Right cardiac atrium (tissue), 5 donors: ENCODE data around the gene TBL1X. TPM values are rescaled to one million over a fixed set of nuclear protein-coding genes. Genes with fewer than 3 reads are reported as not detected.

ENCODE experiments used
- ATAC-seq, 2 donors: fragments of 200-7000 bp; cut with Tn5 transposase; one replicate each; pipeline versions ENCODE4 v1.8.0 to v1.9.1; 2020; ENCODE audit warnings: moderate library complexity in 2 of 2, mild to moderate bottlenecking in 1 of 2
- DNase-seq, 3 donors: peaks; one replicate each; pipeline ENCODE4 v3.0.0-alpha.2; 2020
- H3K27ac ChIP-seq: one replicate; pipeline ENCODE4 v1.5.1; 2013; ENCODE audit warnings: mild to moderate bottlenecking, low read length, control low read depth, moderate library complexity
- H3K27me3 ChIP-seq: one replicate; pipeline ENCODE4 v1.6.1; 2013; ENCODE audit not compliant: control insufficient read depth, insufficient read depth
- H3K4me1 ChIP-seq: one replicate; pipeline ENCODE4 v1.6.1; 2013; ENCODE audit warnings: low read length; ENCODE audit not compliant: control insufficient read depth, insufficient read depth
- H3K4me3 ChIP-seq: one replicate; pipeline ENCODE4 v1.5.1; 2013; ENCODE audit warnings: low read length, control low read depth
- H3K9me3 ChIP-seq: one replicate; pipeline ENCODE4 v1.6.1; 2013; ENCODE audit warnings: low read length; ENCODE audit not compliant: control insufficient read depth
- WGBS: extraction: QIAGEN DNeasy Blood & Tissue Kit; methylation state at CpG from one replicate; pipeline ENCODE4 v1.1.7; 2013; 5-methylcytosine and 5-hydroxymethylcytosine counted together
- intact Hi-C, 4 donors: fragments of 100-400 bp; cut with DNase I; formaldehyde crosslinking; loops; one replicate each; pipeline versions ENCODE4 v1.11.0 to v1.14.0; 2022 to 2023
- long read RNA-seq, 4 donors: library from polyadenylated mRNA; unstranded; transcript quantifications; one replicate each; pipeline ENCODE4 v2.0.0, GENCODE V29; 2020 to 2021
- polyA plus RNA-seq: library from polyadenylated mRNA; stranded (reverse); fragments of 200-250 nt; gene quantifications from one replicate; pipeline ENCODE4 v1.2.3, GENCODE V29; 2013
- total RNA-seq, 4 donors: library from RNA; stranded (reverse); fragmentation: NEBNext Ultra II Directional; extraction: Animal tissue kit (Norgen Biotek cat#: 25700); gene quantifications; one replicate each; pipeline ENCODE4 v1.2.1, GENCODE V29; 2021
- donor health status: healthy with polysubstance abuse.
- donor health status: DM: no; HTN: yes; CAD: no.
- donor health status: DM: no; HTN: no; CAD: no.
- donor health status: DM: no; HTN: yes; CAD: no; lungs with severe emphysema.
- donor health status: DM: yes; HTN: yes; CAD: no.

Gene TBL1X
- total RNA-seq (10 to 100 TPM; 13.4 to 16.3 (median 14.4) TPM), polyA plus RNA-seq (5.1 TPM)
- long read RNA-seq, donor 1, full-length matches to known transcripts = 12 of 38 reads
- long read RNA-seq, donor 1, partial matches to known transcripts = 5 of 38 reads
- long read RNA-seq, donor 1, other reads (novel, unspliced or antisense) = 21 of 38 reads
- long read RNA-seq, donor 2, full-length matches to known transcripts = 4 of 12 reads
- long read RNA-seq, donor 2, partial matches to known transcripts = 2 of 12 reads
- long read RNA-seq, donor 2, other reads (novel, unspliced or antisense) = 6 of 12 reads
- long read RNA-seq, donor 3, full-length matches to known transcripts = 2 of 39 reads
- long read RNA-seq, donor 3, partial matches to known transcripts = 14 of 39 reads
- long read RNA-seq, donor 3, other reads (novel, unspliced or antisense) = 23 of 39 reads
- long read RNA-seq, donor 4, full-length matches to known transcripts = 4 of 13 reads
- long read RNA-seq, donor 4, partial matches to known transcripts = 3 of 13 reads
- long read RNA-seq, donor 4, other reads (novel, unspliced or antisense) = 6 of 13 reads

- intact Hi-C loops = loop anchor here (5.0 to 10.0 kb wide), 3 partner anchors 120 to 230 kb away; no protein-coding TSS in a partner anchor
- peak within 1 kb of the TSS; percentile 98 for H3K4me3 ChIP-seq
- DNase-seq (peak; percentile 74 to 90 (median 88)), ATAC-seq (peak; percentile 74 to 83)
- no peaks in the 10 kb centered on the region for H3K27me3 ChIP-seq
- H3K4me1 ChIP-seq = peaks cover 5% of the 10 kb centered on the region
- H3K9me3 ChIP-seq = no peaks in the 10 kb centered on the region
- H3K27ac ChIP-seq = peak within 1 kb of the TSS; percentile 87
- WGBS = 3% methylated on average over 66 of the region's 99 CpGs
Measured at GRCh38 chrX:9464435-9465371, at the start of gene TBL1X. Gene TBL1X (plus strand): TSS chrX:9465058. CDS start chrX:9653587, 188,529 bp downstream.

GRCh38 chrX:9416562-9417348 is 48.1 kb upstream of the TBL1X start:
- Histone ChIP-seq H3K27ac (no peak overlapping the region), H3K4me3 (no peak overlapping the region), H3K4me1 (peaks cover 2% of the 10 kb centered on the region), H3K9me3 (no peaks in the 10 kb centered on the region), H3K27me3 (no peaks in the 10 kb centered on the region)
- intact Hi-C loops = no loop called here
- WGBS = 29% methylated on average over 6 of the region's 6 CpGs
- ATAC-seq = peak in 1 of 2 donors; percentile 28
- DNase-seq = peak; percentile 43 to 64 (median 46)

- intact Hi-C loops = no loop called here
- 78% methylated on average over 6 of the region's 6 CpGs for WGBS
- Histone ChIP-seq H3K4me3 (no peak overlapping the region), H3K27ac (no peak overlapping the region), H3K4me1 (peaks cover 2% of the 10 kb centered on the region), H3K27me3 (no peaks in the 10 kb centered on the region), H3K9me3 (no peaks in the 10 kb centered on the region)
- no peak for ATAC-seq
- no peak for DNase-seq
Measured at GRCh38 chrX:9418262-9418661, 46.6 kb upstream of the TBL1X start.

GRCh38 chrX:9420275-9421265 is 44.3 kb upstream of the TBL1X start:
- 53% methylated on average over 14 of the region's 14 CpGs for WGBS
- no peak overlapping the region for H3K27ac ChIP-seq
- ATAC-seq = no peak
- no peaks in the 10 kb centered on the region for H3K9me3 ChIP-seq
- H3K27me3 ChIP-seq = no peaks in the 10 kb centered on the region
- intact Hi-C loops = no loop called here
- no peak for DNase-seq
- no peak overlapping the region for H3K4me3 ChIP-seq
- peaks cover 2% of the 10 kb centered on the region for H3K4me1 ChIP-seq

GRCh38 chrX:9429767-9430166 is 35.1 kb upstream of the TBL1X start:
- intact Hi-C loops = no loop called here
- Histone ChIP-seq H3K27ac (no peak overlapping the region), H3K9me3 (no peaks in the 10 kb centered on the region), H3K27me3 (no peaks in the 10 kb centered on the region), H3K4me3 (no peak overlapping the region), H3K4me1 (no peaks in the 10 kb centered on the region)
- DNase-seq (no peak), ATAC-seq (no peak)
- 80% methylated on average over 12 of the region's 12 CpGs for WGBS

- H3K4me1 ChIP-seq = no peaks in the 10 kb centered on the region
- DNase-seq = no peak
- intact Hi-C loops = no loop called here
- no peaks in the 10 kb centered on the region for H3K9me3 ChIP-seq
- ATAC-seq = no peak
- H3K4me3 ChIP-seq = no peak overlapping the region
- 81% methylated on average over 5 of the region's 5 CpGs for WGBS
- no peaks in the 10 kb centered on the region for H3K27me3 ChIP-seq
- no peak overlapping the region for H3K27ac ChIP-seq
Measured at GRCh38 chrX:9430346-9430921, 34.4 kb upstream of the TBL1X start.

- DNase-seq (no peak), ATAC-seq (no peak)
- WGBS = 96% methylated on average over 4 of the region's 4 CpGs
- Histone ChIP-seq H3K4me3 (no peak overlapping the region), H3K9me3 (no peaks in the 10 kb centered on the region), H3K27ac (no peak overlapping the region), H3K27me3 (no peaks in the 10 kb centered on the region), H3K4me1 (no peaks in the 10 kb centered on the region)
- intact Hi-C loops = no loop called here
Measured at GRCh38 chrX:9431281-9431680, 33.6 kb upstream of the TBL1X start.

- no peak for ATAC-seq
Measured at GRCh38 chrX:9433596-9433995, 31.3 kb upstream of the TBL1X start.

GRCh38 chrX:9434051-9434550 is 30.8 kb upstream of the TBL1X start:
- WGBS = 91% methylated on average over 3 of the region's 3 CpGs

More at GRCh38 chrX:9433596-9433995, 31.3 kb upstream of the TBL1X start:
- intact Hi-C loops = no loop called here
- Histone ChIP-seq H3K27me3 (no peaks in the 10 kb centered on the region), H3K27ac (no peak overlapping the region), H3K4me1 (no peaks in the 10 kb centered on the region), H3K9me3 (no peaks in the 10 kb centered on the region), H3K4me3 (no peak overlapping the region)
- WGBS = 77% methylated on average over 3 of the region's 3 CpGs
- DNase-seq = no peak

More at GRCh38 chrX:9434051-9434550, 30.8 kb upstream of the TBL1X start:
- DNase-seq (no peak), ATAC-seq (no peak)
- Histone ChIP-seq H3K27ac (no peak overlapping the region), H3K4me1 (no peaks in the 10 kb centered on the region), H3K27me3 (no peaks in the 10 kb centered on the region), H3K4me3 (no peak overlapping the region), H3K9me3 (no peaks in the 10 kb centered on the region)
- intact Hi-C loops = no loop called here
